SU-DHL-6 (cell line): ENCODE data around the gene BPIFB6.
A peak's percentile ranks its signal among the peaks of the same experiment; 100 is the strongest.

Experiments
- H2AFZ ChIP-seq: fragments of 200-600 bp; sonication (generic); 2 replicates; pipeline ENCODE4 v1.6.1; 2014; ENCODE audit warnings: low read depth, mild to moderate bottlenecking, moderate library complexity, mixed read lengths, antibody characterized with exemption, low read length; ENCODE audit not compliant: severe bottlenecking
- H3F3A ChIP-seq: fragments of 200-600 bp; shearing (Covaris generic); 2 replicates; pipeline ENCODE4 v1.6.0; 2016; ENCODE audit warnings: antibody characterized with exemption, mild to moderate bottlenecking; ENCODE audit not compliant: insufficient read depth
- H3K27ac ChIP-seq: fragments of 200-600 bp; sonication (generic); 2 replicates; pipeline ENCODE4 v1.5.1; 2016; ENCODE audit warnings: low read depth, mild to moderate bottlenecking, low read length, moderate library complexity, mixed read lengths
- H3K27me3 ChIP-seq: fragments of 200-600 bp; sonication (generic), shearing (Covaris generic); 2 replicates; pipeline ENCODE4 v1.6.0; 2014; ENCODE audit warnings: mild to moderate bottlenecking, low read length
- H3K36me3 ChIP-seq: fragments of 200-600 bp; sonication (generic); 2 replicates; pipeline ENCODE4 v1.6.1; 2014; ENCODE audit warnings: mild to moderate bottlenecking, low read length, mixed read lengths
- H3K4me2 ChIP-seq: fragments of 300-600, 200-600 bp; shearing (Covaris generic), sonication (generic); 2 replicates; pipeline ENCODE4 v1.6.0; 2014; ENCODE audit warnings: low read length, low read depth, mild to moderate bottlenecking; ENCODE audit not compliant: poor library complexity, severe bottlenecking
- H3K4me3 ChIP-seq: fragments of 200-600 bp; sonication (generic); 2 replicates; pipeline ENCODE4 v1.5.1; 2014; ENCODE audit warnings: antibody characterized with exemption, low read length, mild to moderate bottlenecking, mixed read lengths; ENCODE audit not compliant: insufficient read depth, poor library complexity, severe bottlenecking
- H3K79me2 ChIP-seq: fragments of 200-600 bp; sonication (generic); 2 replicates; pipeline ENCODE4 v1.6.1; 2014; ENCODE audit warnings: mild to moderate bottlenecking, low read length, moderate library complexity; ENCODE audit not compliant: insufficient read depth
- H3K9ac ChIP-seq: fragments of 200-600 bp; sonication (generic); 2 replicates; pipeline ENCODE4 v1.7.0; 2014; ENCODE audit warnings: mild to moderate bottlenecking, low read length
- H3K9me2 ChIP-seq: fragments of 200-600 bp; sonication (generic); replicated peaks from 2 replicates; pipeline ENCODE4 v1.6.1; 2014; ENCODE audit warnings: low read length; ENCODE audit not compliant: insufficient read depth
- H3K9me3 ChIP-seq: fragments of 200-600 bp; sonication (generic); 2 replicates; pipeline ENCODE4 v1.6.1; 2014; ENCODE audit warnings: low read length, mixed read lengths; ENCODE audit not compliant: insufficient read depth
- H4K20me1 ChIP-seq: fragments of 200-600 bp; sonication (generic); 2 replicates; pipeline ENCODE4 v1.6.1; 2014; ENCODE audit warnings: low read depth, mild to moderate bottlenecking, antibody characterized with exemption, low read length, moderate library complexity, mixed read lengths
- EZH2phosphoT487 ChIP-seq: fragments of 200-600 bp; sonication (generic), shearing (Covaris generic); conservative IDR thresholded peaks from 2 replicates; pipeline ENCODE4 v1.6.1; 2018; ENCODE audit warnings: mild to moderate bottlenecking, antibody characterized with exemption, low read length, moderate library complexity, mixed read lengths
- TF ChIP-seq, protein P1 (sequence below): fragments of 200-600 bp; sonication (generic); IDR thresholded peaks from one replicate; pipeline ENCODE4 v1.5.1; 2017; ENCODE audit warnings: antibody characterized with exemption, mild to moderate bottlenecking, low read length, moderate library complexity; ENCODE audit not compliant: insufficient read depth, poor library complexity, severe bottlenecking

BPIFB6 gene

DNA sequence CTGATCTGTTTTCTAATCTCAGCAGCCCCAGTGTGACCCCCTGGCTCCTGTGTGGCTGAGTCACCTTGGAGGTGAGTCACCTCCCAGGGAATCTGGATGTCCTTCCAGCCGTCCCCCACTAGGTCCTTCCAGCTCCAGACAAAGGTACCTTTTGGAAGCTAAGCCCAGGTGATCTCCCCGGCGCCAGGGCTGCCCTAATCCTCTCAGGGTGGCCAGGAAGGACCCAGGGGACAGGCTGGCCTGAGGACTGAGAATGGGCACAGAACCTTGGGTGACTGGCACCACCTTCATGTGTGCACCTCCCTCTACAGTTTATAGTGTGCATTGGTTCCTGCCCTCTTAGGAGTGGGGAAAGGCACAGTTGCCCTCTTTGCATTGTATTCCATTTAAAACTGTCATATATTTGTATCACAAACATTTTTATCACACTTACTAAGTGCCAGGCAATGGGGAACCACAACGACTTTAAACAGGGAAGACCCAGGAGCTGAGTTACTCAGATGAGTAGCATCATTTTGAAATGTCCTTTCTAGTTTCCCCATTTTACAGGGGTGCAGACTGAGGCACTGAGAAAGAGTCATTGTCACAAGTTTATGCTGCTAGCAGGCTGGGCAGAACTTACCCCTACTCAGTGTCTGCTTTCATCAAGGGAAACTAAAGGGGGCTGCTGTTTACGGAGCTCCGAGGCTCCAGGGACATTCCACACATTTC, 45.4 kb downstream of the BPIFB6 start:
- Histone ChIP-seq H3K27ac (no peak overlapping the region), H3K9me3 (no peaks in the 10 kb centered on the region), H4K20me1 (no peaks in the 10 kb centered on the region), H3K9me2 (no peaks in the 10 kb centered on the region), H3F3A (no peaks in the 10 kb centered on the region), H3K36me3 (no peaks in the 10 kb centered on the region), H3K27me3 (no peaks in the 10 kb centered on the region), H3K4me3 (no peak overlapping the region), H3K9ac (no peak overlapping the region), H3K79me2 (no peaks in the 10 kb centered on the region), H2AFZ (no peak overlapping the region), H3K4me2 (no peak overlapping the region)
- TF ChIP-seq EZH2phosphoT487: no peak
- TF ChIP-seq, protein P1, sequence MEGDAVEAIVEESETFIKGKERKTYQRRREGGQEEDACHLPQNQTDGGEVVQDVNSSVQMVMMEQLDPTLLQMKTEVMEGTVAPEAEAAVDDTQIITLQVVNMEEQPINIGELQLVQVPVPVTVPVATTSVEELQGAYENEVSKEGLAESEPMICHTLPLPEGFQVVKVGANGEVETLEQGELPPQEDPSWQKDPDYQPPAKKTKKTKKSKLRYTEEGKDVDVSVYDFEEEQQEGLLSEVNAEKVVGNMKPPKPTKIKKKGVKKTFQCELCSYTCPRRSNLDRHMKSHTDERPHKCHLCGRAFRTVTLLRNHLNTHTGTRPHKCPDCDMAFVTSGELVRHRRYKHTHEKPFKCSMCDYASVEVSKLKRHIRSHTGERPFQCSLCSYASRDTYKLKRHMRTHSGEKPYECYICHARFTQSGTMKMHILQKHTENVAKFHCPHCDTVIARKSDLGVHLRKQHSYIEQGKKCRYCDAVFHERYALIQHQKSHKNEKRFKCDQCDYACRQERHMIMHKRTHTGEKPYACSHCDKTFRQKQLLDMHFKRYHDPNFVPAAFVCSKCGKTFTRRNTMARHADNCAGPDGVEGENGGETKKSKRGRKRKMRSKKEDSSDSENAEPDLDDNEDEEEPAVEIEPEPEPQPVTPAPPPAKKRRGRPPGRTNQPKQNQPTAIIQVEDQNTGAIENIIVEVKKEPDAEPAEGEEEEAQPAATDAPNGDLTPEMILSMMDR: peak; percentile 28

DNA sequence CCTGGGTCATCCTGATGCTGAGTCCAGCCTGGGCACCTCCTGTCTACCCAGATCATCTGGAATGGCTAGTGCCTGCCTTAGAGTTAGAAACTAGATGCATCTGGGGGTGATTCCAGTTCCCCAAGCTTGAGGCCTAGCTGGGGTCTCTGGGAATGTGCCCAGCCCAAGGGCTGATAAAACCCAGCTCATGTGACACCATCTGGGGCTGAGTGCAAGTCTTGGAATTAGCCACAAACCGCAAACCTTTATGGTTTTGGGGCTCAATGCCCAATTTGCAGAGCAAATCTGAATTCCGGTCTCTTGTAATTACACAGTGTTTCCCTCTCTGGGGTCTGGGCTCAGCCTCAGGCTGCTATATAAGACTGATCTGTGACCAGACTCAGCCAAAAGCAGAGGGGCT, 47.8 kb downstream of the BPIFB6 start, which contains the start of gene BPIFB4:
Gene BPIFB4 (plus strand): TSS at position 385 of the 400 bp plus-strand sequence. CDS start 1,884 bp downstream, outside the sequence.
- no peaks in the 10 kb centered on the region for H3F3A ChIP-seq
- no peaks in the 10 kb centered on the region for H3K9me2 ChIP-seq
- no peak within 1 kb of the TSS for H2AFZ ChIP-seq
- H3K9ac ChIP-seq: no peak within 1 kb of the TSS
- H3K4me2 ChIP-seq: no peak within 1 kb of the TSS
- no peaks in the 10 kb centered on the region for H3K9me3 ChIP-seq
- no peak within 1 kb of the TSS for H3K4me3 ChIP-seq
- no peaks in the 10 kb centered on the region for H3K79me2 ChIP-seq
- TF ChIP-seq, protein P1: no peak
- no peak for TF ChIP-seq EZH2phosphoT487
- H4K20me1 ChIP-seq: no peaks in the 10 kb centered on the region
- no peak within 1 kb of the TSS for H3K27ac ChIP-seq
- H3K36me3 ChIP-seq: no peaks in the 10 kb centered on the region
- no peaks in the 10 kb centered on the region for H3K27me3 ChIP-seq

DNA sequence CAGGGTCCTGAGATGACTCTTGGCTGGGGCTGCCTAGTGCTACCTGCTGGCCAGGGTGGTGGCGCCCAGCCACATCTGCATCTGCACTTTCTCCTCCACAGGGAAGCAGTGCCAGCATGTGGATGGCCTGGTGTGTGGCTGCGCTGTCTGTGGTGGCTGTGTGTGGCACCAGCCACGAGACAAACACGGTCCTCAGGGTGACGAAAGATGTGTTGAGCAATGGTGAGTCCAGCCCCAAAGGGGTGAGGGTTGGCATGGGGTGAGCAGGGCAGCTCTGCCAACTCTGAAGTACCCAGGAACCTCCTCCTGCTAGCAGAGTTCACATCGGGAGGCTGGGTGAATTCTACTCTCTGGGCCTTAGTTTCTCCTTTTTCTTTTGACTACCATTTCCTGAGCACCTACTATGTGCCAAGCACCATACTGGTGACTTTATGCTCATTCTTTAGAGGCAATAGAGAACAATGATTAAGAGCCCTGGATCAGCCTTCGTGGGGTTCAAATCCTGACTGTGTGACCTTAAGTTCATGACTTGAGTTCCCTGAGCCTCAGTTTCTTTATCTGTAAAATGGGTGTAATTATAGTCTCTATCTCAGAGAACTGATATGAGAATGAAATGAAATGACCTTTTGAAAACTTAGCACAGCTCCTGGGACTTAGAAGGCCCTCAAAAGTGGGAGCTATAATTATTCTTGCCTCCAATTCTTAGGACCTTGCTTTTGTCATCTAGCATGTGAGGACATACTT, 50.1 kb downstream of the BPIFB6 start:
- no peaks in the 10 kb centered on the region for H3K27me3 ChIP-seq
- no peaks in the 10 kb centered on the region for H4K20me1 ChIP-seq
- H3K36me3 ChIP-seq: no peaks in the 10 kb centered on the region
- H3K27ac ChIP-seq: no peak overlapping the region
- no peak overlapping the region for H3K9ac ChIP-seq
- no peaks in the 10 kb centered on the region for H3F3A ChIP-seq
- H3K4me2 ChIP-seq: no peak overlapping the region
- TF ChIP-seq EZH2phosphoT487: no peak
- TF ChIP-seq, protein P1: no peak
- H3K9me2 ChIP-seq: no peaks in the 10 kb centered on the region
- no peaks in the 10 kb centered on the region for H3K9me3 ChIP-seq
- H2AFZ ChIP-seq: no peak overlapping the region
- H3K79me2 ChIP-seq: no peaks in the 10 kb centered on the region
- H3K4me3 ChIP-seq: no peak overlapping the region
